IgD-negative memory B cell (primary cell): ENCODE data around the gene PTPA. TPM values are rescaled to one million over a fixed set of nuclear protein-coding genes. Genes with fewer than 3 reads are reported as not detected.

Source experiments
- H3K27ac Mint-ChIP-seq, 3 donors: one replicate each; pipeline ENCODE4 v1.8.0; 2020 to 2022; ENCODE audit warnings: mild to moderate bottlenecking in 3 of 3, mixed read lengths in 3 of 3, moderate library complexity in 1 of 3
- H3K27me3 Mint-ChIP-seq: one replicate; pipeline ENCODE4 v1.8.0; 2021; ENCODE audit warnings: mixed read lengths
- H3K36me3 Mint-ChIP-seq: one replicate; pipeline ENCODE4 v1.8.0; 2020; ENCODE audit warnings: mild to moderate bottlenecking, mixed read lengths
- H3K4me1 Mint-ChIP-seq, 3 donors: one replicate each; pipeline ENCODE4 v1.8.0; 2020 to 2022; ENCODE audit warnings: mixed read lengths in 3 of 3, mild to moderate bottlenecking in 1 of 3
- H3K4me3 Mint-ChIP-seq, 4 donors: one replicate each; pipeline ENCODE4 v1.8.0; 2020 to 2022; ENCODE audit warnings: mild to moderate bottlenecking in 4 of 4, mixed read lengths in 4 of 4, moderate library complexity in 3 of 4
- H3K9me3 Mint-ChIP-seq, 3 donors: one replicate each; pipeline ENCODE4 v1.8.0; 2020 to 2021; ENCODE audit warnings: mixed read lengths in 3 of 3, mild to moderate bottlenecking in 1 of 3
- polyA plus RNA-seq: library from polyadenylated mRNA; unstranded; fragments of 300-500 nt; fragmentation: Illumina TruSeq; gene quantifications from one replicate; pipeline ENCODE4 v1.2.3, GENCODE V29; 2021

PTPA gene
- polyA plus RNA-seq, 1 donor from 2014 or later = 12.2 TPM

GRCh38 chr9:129133082-129133481 is 21.9 kb downstream of the PTPA start:
- Mint-ChIP-seq H3K36me3 (no peaks in the 10 kb centered on the region), H3K4me3 (no peak overlapping the region), H3K27ac (peak overlapping the region in 1 of 3 donors; percentile 11), H3K9me3 (no peaks in the 10 kb centered on the region), H3K4me1 (peaks cover 0 to 6% (median 4%) of the 10 kb centered on the region in 3 donors), H3K27me3 (no peaks in the 10 kb centered on the region)

GRCh38 chr9:129135476-129135875 is 24.3 kb downstream of the PTPA start:
- Mint-ChIP-seq H3K4me1 (peaks cover 10 to 14% (median 14%) of the 10 kb centered on the region in 3 donors), H3K4me3 (no peak overlapping the region), H3K27ac (no peak overlapping the region), H3K9me3 (no peaks in the 10 kb centered on the region), H3K36me3 (no peaks in the 10 kb centered on the region), H3K27me3 (no peaks in the 10 kb centered on the region)

DNA sequence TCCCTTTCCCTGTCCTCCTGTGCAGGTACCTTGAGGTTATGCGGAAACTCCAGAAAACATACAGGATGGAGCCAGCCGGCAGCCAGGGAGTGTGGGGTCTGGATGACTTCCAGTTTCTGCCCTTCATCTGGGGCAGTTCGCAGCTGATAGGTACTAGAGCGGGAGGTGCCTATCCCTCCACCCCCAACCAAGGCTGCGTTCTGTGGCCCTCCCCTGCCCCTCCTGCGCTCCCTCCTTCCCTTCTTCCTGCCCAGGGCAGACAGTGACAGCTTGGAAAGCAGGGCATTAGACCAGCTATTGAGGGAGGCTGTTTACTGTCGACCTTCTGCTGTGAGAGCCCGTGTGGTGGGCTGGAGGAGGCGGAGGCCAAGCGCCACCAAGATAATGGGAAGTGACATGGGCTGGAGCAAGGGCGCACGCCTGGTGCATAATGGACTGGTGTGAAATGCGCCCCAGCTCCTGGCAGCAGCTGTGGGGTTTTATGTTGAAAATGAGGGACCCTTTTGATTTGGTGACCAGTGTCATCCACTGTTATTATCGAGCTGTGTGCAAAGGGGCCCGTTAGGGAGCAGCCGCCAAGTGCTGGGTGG is 25.3 kb downstream of the PTPA start:
- Mint-ChIP-seq H3K4me1 (peaks cover 15 to 22% (median 21%) of the 10 kb centered on the region in 3 donors), H3K27me3 (no peaks in the 10 kb centered on the region), H3K9me3 (no peaks in the 10 kb centered on the region)

GRCh38 chr9:129137292-129138143 is 26.3 kb downstream of the PTPA start:
- no peaks in the 10 kb centered on the region for H3K27me3 Mint-ChIP-seq
- H3K9me3 Mint-ChIP-seq = no peaks in the 10 kb centered on the region
- H3K4me3 Mint-ChIP-seq = peak overlapping the region in 2 of 4 donors; percentile 45 to 51
- peaks cover 19 to 23% (median 22%) of the 10 kb centered on the region in 3 donors for H3K4me1 Mint-ChIP-seq
- no peaks in the 10 kb centered on the region for H3K36me3 Mint-ChIP-seq
- H3K27ac Mint-ChIP-seq = peak overlapping the region in 2 of 3 donors; percentile 13 to 38

More for the DNA sequence above, 25.3 kb downstream of the PTPA start:
- Mint-ChIP-seq H3K4me3 (no peak overlapping the region), H3K27ac (peak overlapping the region in 1 of 3 donors; percentile 53), H3K36me3 (no peaks in the 10 kb centered on the region)

GRCh38 chr9:129138144-129138462 is 26.9 kb downstream of the PTPA start:
- Mint-ChIP-seq H3K36me3 (no peaks in the 10 kb centered on the region), H3K27ac (peak overlapping the region in 1 of 3 donors; percentile 36), H3K27me3 (no peaks in the 10 kb centered on the region), H3K9me3 (no peaks in the 10 kb centered on the region), H3K4me1 (peaks cover 23 to 27% (median 27%) of the 10 kb centered on the region in 3 donors), H3K4me3 (peak overlapping the region in 1 of 4 donors; percentile 49)

DNA sequence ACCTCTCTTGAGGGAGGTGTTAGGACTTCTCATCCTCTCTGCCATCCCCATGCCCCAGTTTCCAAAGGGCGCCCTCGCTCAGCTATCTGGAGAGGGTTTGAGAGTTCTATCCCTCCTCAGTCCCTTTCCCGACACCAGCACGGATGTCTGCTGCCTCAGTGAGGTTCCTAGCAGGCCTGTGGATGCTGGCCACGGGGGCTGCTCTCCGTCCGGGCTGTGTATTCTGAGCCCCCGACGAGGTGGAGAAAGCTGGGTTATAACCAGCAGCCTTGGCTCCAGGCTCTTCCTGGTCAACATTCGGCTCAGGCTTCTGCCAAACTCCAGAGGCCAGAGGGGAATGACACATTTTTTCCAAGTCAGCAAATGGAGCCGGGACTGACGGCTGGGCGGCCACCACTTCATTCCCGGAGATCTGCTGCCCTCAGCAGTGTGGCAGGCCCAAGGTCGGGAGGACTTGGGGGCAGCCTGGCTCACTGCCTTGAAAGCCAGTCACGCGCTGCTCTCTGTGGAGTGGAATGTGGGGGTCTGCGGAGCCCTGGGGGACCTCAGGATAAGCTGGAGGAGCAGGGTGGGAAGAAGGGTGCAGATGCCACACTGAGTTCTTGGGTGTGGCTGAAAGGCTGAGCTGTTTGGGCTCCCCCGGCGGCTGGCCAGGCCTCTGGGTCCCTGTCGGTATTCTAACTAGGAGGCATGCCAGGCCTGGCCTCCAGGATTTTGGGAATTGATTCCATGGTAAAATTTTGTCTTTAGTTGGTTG is 27.4 kb downstream of the PTPA start:
- peak overlapping the region in 2 of 3 donors; percentile 88 to 99 for H3K27ac Mint-ChIP-seq
- no peaks in the 10 kb centered on the region for H3K9me3 Mint-ChIP-seq
- H3K36me3 Mint-ChIP-seq = no peaks in the 10 kb centered on the region
- no peaks in the 10 kb centered on the region for H3K27me3 Mint-ChIP-seq
- H3K4me1 Mint-ChIP-seq = peaks cover 24 to 28% (median 27%) of the 10 kb centered on the region in 3 donors
- H3K4me3 Mint-ChIP-seq = peak overlapping the region in 3 of 4 donors; percentile 1 to 95 (median 62)

- H3K4me1 Mint-ChIP-seq = peaks cover 26 to 32% (median 28%) of the 10 kb centered on the region in 3 donors
- H3K9me3 Mint-ChIP-seq = no peaks in the 10 kb centered on the region
- H3K4me3 Mint-ChIP-seq = peak overlapping the region; percentile 62 to 95 (median 90)
- peak overlapping the region; percentile 88 to 99 (median 97) for H3K27ac Mint-ChIP-seq
- no peaks in the 10 kb centered on the region for H3K27me3 Mint-ChIP-seq
- H3K36me3 Mint-ChIP-seq = no peaks in the 10 kb centered on the region
Observed at GRCh38 chr9:129139233-129139992, 28.2 kb downstream of the PTPA start.

- H3K4me1 Mint-ChIP-seq = peaks cover 26 to 32% (median 28%) of the 10 kb centered on the region in 3 donors
Observed at GRCh38 chr9:129139993-129140396, 28.8 kb downstream of the PTPA start.

DNA sequence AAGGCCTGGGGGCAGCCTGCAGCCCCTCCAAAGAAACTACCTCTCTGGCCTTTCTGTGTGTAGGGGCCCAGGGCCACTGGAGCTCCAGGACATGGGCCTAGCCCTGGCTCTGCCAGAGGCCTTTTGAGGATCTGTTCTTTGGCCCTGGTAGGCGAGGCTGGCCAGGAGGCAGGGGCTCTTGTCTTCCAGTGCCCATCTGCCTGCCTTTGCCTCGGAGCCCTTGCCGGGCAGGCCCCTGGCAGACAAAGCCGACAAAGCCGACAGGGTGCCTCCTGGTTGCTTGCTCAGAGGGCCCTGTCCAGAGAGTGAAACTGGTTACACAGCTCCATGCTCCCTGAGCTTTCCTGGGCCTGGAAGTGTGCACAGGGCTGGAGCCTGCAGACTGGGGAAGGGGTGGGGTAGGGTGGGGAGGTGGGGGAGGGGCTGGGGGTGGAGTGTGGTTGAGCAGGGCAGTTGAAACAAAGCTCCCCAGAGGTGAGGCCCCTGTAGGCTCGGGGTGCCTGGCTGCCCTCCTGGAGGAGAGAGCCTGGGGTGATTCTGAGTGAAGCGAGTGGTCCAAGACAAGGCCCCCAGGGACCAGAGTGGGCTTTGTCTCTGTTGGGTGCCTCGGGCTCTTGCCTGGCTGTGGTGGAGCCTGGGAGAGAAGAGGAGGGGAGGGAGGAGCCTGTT is 29.3 kb downstream of the PTPA start:
- Mint-ChIP-seq H3K4me3 (peak overlapping the region; percentile 80 to 95 (median 90)), H3K9me3 (no peaks in the 10 kb centered on the region), H3K36me3 (peaks cover 2% of the 10 kb centered on the region), H3K4me1 (peaks cover 26 to 32% (median 28%) of the 10 kb centered on the region in 3 donors), H3K27me3 (no peaks in the 10 kb centered on the region), H3K27ac (peak overlapping the region; percentile 88 to 99 (median 97))

More at GRCh38 chr9:129139993-129140396, 28.8 kb downstream of the PTPA start:
- Mint-ChIP-seq H3K27me3 (no peaks in the 10 kb centered on the region), H3K4me3 (peak overlapping the region; percentile 62 to 95 (median 90)), H3K9me3 (no peaks in the 10 kb centered on the region), H3K27ac (peak overlapping the region; percentile 88 to 99 (median 97)), H3K36me3 (no peaks in the 10 kb centered on the region)

- peaks cover 2% of the 10 kb centered on the region for H3K36me3 Mint-ChIP-seq
Observed at GRCh38 chr9:129141066-129142041, 30.1 kb downstream of the PTPA start.

GRCh38 chr9:129142138-129142935 is 31.1 kb downstream of the PTPA start:
- H3K36me3 Mint-ChIP-seq = peaks cover 2% of the 10 kb centered on the region
- peak overlapping the region in 3 of 4 donors; percentile 67 to 79 (median 74) for H3K4me3 Mint-ChIP-seq
- H3K4me1 Mint-ChIP-seq = peaks cover 26 to 32% (median 28%) of the 10 kb centered on the region in 3 donors
- no peaks in the 10 kb centered on the region for H3K9me3 Mint-ChIP-seq
- H3K27ac Mint-ChIP-seq = peak overlapping the region in 2 of 3 donors; percentile 88 to 91
- H3K27me3 Mint-ChIP-seq = no peaks in the 10 kb centered on the region

More at GRCh38 chr9:129141066-129142041, 30.1 kb downstream of the PTPA start:
- peak overlapping the region; percentile 30 to 95 (median 87) for H3K4me3 Mint-ChIP-seq
- no peaks in the 10 kb centered on the region for H3K9me3 Mint-ChIP-seq
- H3K27ac Mint-ChIP-seq = peak overlapping the region; percentile 88 to 99 (median 97)
- H3K27me3 Mint-ChIP-seq = no peaks in the 10 kb centered on the region
- peaks cover 26 to 32% (median 28%) of the 10 kb centered on the region in 3 donors for H3K4me1 Mint-ChIP-seq
